ENCODE measurements around the gene NRDE2.

DNA sequence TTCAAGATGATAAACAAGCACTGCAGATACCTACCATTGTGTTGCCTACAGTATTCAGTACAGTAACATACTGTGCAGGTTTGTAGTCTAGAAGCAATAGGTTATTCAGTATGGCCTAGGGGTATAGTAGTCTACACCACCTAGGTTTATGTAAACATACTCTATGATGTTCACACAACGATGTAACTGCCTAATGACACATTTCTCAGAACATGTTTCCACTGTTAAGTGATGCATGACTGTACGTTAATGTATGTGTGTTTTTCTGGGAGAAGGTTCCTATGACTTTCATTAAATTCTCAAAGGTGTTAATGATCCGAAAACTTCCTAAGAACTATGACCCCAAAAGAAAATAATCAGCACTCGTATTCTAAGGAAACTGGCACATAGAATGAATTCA lies 44.2 kb upstream of the NRDE2 start:
- TF ChIP-seq, protein P1, sequence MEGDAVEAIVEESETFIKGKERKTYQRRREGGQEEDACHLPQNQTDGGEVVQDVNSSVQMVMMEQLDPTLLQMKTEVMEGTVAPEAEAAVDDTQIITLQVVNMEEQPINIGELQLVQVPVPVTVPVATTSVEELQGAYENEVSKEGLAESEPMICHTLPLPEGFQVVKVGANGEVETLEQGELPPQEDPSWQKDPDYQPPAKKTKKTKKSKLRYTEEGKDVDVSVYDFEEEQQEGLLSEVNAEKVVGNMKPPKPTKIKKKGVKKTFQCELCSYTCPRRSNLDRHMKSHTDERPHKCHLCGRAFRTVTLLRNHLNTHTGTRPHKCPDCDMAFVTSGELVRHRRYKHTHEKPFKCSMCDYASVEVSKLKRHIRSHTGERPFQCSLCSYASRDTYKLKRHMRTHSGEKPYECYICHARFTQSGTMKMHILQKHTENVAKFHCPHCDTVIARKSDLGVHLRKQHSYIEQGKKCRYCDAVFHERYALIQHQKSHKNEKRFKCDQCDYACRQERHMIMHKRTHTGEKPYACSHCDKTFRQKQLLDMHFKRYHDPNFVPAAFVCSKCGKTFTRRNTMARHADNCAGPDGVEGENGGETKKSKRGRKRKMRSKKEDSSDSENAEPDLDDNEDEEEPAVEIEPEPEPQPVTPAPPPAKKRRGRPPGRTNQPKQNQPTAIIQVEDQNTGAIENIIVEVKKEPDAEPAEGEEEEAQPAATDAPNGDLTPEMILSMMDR (tag by site-specific recombination; IDR thresholded peaks at IDR 0.05), result no peak
- TF ChIP-seq ZBTB8A (tag by site-specific recombination; IDR thresholded peaks at IDR 0.05) (no peak), ZIC2 (tag by site-specific recombination; IDR thresholded peaks at IDR 0.05) (no peak), ZNF112 (tag by site-specific recombination; IDR thresholded peaks at IDR 0.05) (no peak), ZXDB (tag by site-specific recombination; IDR thresholded peaks at IDR 0.05) (no peak), SP3 (tag by site-specific recombination; IDR thresholded peaks at IDR 0.05) (no peak), ZNF560 (tag by site-specific recombination; IDR thresholded peaks at IDR 0.05; ENCODE audit: borderline replicate concordance) (no peak), ZNF76 (tag by site-specific recombination; IDR thresholded peaks at IDR 0.05; ENCODE audit: borderline replicate concordance, low read depth) (no peak), ZNF473 (tag by site-specific recombination; IDR thresholded peaks at IDR 0.05) (no peak), YY1 (tag by site-specific recombination; IDR thresholded peaks at IDR 0.05) (no peak), IKZF3 (tag by site-specific recombination; IDR thresholded peaks at IDR 0.05) (no peak)
- TF ChIP-seq, protein P2, sequence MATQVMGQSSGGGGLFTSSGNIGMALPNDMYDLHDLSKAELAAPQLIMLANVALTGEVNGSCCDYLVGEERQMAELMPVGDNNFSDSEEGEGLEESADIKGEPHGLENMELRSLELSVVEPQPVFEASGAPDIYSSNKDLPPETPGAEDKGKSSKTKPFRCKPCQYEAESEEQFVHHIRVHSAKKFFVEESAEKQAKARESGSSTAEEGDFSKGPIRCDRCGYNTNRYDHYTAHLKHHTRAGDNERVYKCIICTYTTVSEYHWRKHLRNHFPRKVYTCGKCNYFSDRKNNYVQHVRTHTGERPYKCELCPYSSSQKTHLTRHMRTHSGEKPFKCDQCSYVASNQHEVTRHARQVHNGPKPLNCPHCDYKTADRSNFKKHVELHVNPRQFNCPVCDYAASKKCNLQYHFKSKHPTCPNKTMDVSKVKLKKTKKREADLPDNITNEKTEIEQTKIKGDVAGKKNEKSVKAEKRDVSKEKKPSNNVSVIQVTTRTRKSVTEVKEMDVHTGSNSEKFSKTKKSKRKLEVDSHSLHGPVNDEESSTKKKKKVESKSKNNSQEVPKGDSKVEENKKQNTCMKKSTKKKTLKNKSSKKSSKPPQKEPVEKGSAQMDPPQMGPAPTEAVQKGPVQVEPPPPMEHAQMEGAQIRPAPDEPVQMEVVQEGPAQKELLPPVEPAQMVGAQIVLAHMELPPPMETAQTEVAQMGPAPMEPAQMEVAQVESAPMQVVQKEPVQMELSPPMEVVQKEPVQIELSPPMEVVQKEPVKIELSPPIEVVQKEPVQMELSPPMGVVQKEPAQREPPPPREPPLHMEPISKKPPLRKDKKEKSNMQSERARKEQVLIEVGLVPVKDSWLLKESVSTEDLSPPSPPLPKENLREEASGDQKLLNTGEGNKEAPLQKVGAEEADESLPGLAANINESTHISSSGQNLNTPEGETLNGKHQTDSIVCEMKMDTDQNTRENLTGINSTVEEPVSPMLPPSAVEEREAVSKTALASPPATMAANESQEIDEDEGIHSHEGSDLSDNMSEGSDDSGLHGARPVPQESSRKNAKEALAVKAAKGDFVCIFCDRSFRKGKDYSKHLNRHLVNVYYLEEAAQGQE (tag by site-specific recombination; IDR thresholded peaks at IDR 0.05), result no peak
- TF ChIP-seq, protein P3, sequence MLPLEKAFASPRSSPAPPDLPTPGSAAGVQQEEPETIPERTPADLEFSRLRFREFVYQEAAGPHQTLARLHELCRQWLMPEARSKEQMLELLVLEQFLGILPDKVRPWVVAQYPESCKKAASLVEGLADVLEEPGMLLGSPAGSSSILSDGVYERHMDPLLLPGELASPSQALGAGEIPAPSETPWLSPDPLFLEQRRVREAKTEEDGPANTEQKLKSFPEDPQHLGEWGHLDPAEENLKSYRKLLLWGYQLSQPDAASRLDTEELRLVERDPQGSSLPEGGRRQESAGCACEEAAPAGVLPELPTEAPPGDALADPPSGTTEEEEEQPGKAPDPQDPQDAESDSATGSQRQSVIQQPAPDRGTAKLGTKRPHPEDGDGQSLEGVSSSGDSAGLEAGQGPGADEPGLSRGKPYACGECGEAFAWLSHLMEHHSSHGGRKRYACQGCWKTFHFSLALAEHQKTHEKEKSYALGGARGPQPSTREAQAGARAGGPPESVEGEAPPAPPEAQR (tag by site-specific recombination; IDR thresholded peaks at IDR 0.05), result no peak
